GM12878 (cell line): ENCODE measurements around the gene PARP15. TPM values are rescaled to one million over a fixed set of nuclear protein-coding genes. Genes with fewer than 3 reads are reported as not detected.

Experiments
- ATAC-seq: fragments of 200-7000 bp; cut with Tn5 transposase; 3 replicates; pipeline ENCODE4 v1.9.1; 2020; ENCODE audit warnings: mild to moderate bottlenecking, moderate library complexity
- BruUV-seq: library from RNA; stranded (reverse); fragments of 400-500 nt; replicated peaks from 2 replicates; lab custom pipeline; 2021; lab: Mats Ljungman, UMichigan
- CTCF ChIA-PET: fragments of 300-600 bp; sonication (Branson Sonifier 250); formaldehyde crosslinking; extraction: SDS; loops from one replicate; lab custom pipeline; 2021; ENCODE audit warnings: inconsistent platforms; lab: Yijun Ruan, JAX
- POLR2A ChIA-PET: fragments of 350-600 bp; formaldehyde crosslinking; extraction: SDS; loops from one replicate; lab custom pipeline; 2021; ENCODE audit warnings: inconsistent platforms; lab: Charles Lee
- RAD21 ChIA-PET: fragments of 300-600 bp; sonication (Branson Sonifier 250); formaldehyde crosslinking; loops from one replicate; lab custom pipeline; 2023; ENCODE audit warnings: antibody characterized with exemption; ENCODE audit not compliant: unreplicated experiment; lab: Charles Lee
- SMC1A ChIA-PET: fragments of 300-600 bp; sonication (Branson Sonifier 250); formaldehyde crosslinking; loops from one replicate; lab custom pipeline; 2023; ENCODE audit not compliant: unreplicated experiment, uncharacterized antibody; lab: Charles Lee
- DNase-seq: peaks from one replicate; pipeline ENCODE4 v3.0.0-alpha.2; 2011; ENCODE audit warnings: low read depth, low spot score
- FAIRE-seq: peaks from 3 replicates; lab custom pipeline; 2011; peaks lifted over from hg19 to GRCh38; lab: Jason Lieb, UNC
- H2AFZ ChIP-seq: 2 replicates; pipeline ENCODE4 v1.6.0; 2011; ENCODE audit warnings: low read depth, low read length, control low read depth; ENCODE audit not compliant: control insufficient read depth
- H3K27ac ChIP-seq: 2 replicates; pipeline ENCODE4 v1.5.1; 2011; ENCODE audit warnings: control low read depth; ENCODE audit not compliant: control insufficient read depth, insufficient read depth
- H3K27me3 ChIP-seq, 2 experiments: replicated peaks in 1 of 2; 2 replicates each; pipeline versions ENCODE4 v1.6.0 to v1.6.1; 2011; ENCODE audit warnings: low read length in 1 of 2; ENCODE audit not compliant: control insufficient read depth in 2 of 2, insufficient read depth in 2 of 2
- H3K36me3 ChIP-seq, 2 experiments: 2 replicates each; pipeline ENCODE4 v1.5.1; 2011; ENCODE audit warnings: low read length in 1 of 2; ENCODE audit not compliant: control insufficient read depth in 2 of 2, insufficient read depth in 2 of 2
- H3K4me1 ChIP-seq: 2 replicates; pipeline ENCODE4 v1.6.1; 2011; ENCODE audit warnings: mild to moderate bottlenecking, low read length, moderate library complexity, mixed read lengths; ENCODE audit not compliant: control insufficient read depth, insufficient read depth
- H3K4me2 ChIP-seq: 2 replicates; pipeline ENCODE4 v1.6.0; 2011; ENCODE audit warnings: control low read depth; ENCODE audit not compliant: control insufficient read depth, insufficient read depth
- H3K4me3 ChIP-seq: fragments of 200-600 bp; sonication (generic); 2 replicates; pipeline ENCODE4 v1.5.1; 2016
- H3K79me2 ChIP-seq: 2 replicates; pipeline ENCODE4 v1.6.0; 2011; ENCODE audit warnings: low read length; ENCODE audit not compliant: control insufficient read depth, insufficient read depth
- H3K9ac ChIP-seq: 2 replicates; pipeline ENCODE4 v1.8.0; 2011; ENCODE audit warnings: low read length, control low read depth, mixed read lengths; ENCODE audit not compliant: control insufficient read depth, insufficient read depth
- H3K9me3 ChIP-seq: replicated peaks from 3 replicates; pipeline ENCODE4 v1.5.1; 2011; ENCODE audit warnings: mild to moderate bottlenecking, low read length; ENCODE audit not compliant: control insufficient read depth, insufficient read depth
- H4K20me1 ChIP-seq: 2 replicates; pipeline ENCODE4 v1.6.0; 2011; ENCODE audit not compliant: control insufficient read depth, insufficient read depth
- KAT2A ChIP-seq: conservative IDR thresholded peaks from 2 replicates; pipeline ENCODE4 v1.6.1; 2011; ENCODE audit warnings: low read depth, low read length; ENCODE audit not compliant: control insufficient read depth
- SIX5 ChIP-seq: IDR thresholded peaks from 2 replicates; pipeline ENCODE4 v1.6.1; 2011; ENCODE audit warnings: mild to moderate bottlenecking, low read depth, low read length, moderate library complexity; ENCODE audit not compliant: severe bottlenecking
- SPI1 ChIP-seq: IDR thresholded peaks from 2 replicates; pipeline ENCODE4 v1.6.1; 2011; ENCODE audit warnings: low read depth, mild to moderate bottlenecking, low read length, moderate library complexity, borderline replicate concordance; ENCODE audit not compliant: insufficient read depth
- WGBS: methylation state at CpG from one replicate; pipeline ENCODE4 v1.1.6; 2016; ENCODE audit warnings: low lambda C conversion rate; ENCODE audit not compliant: insufficient replicate concordance, insufficient coverage; ENCODE audit errors: missing lambda C conversion rate; 5-methylcytosine and 5-hydroxymethylcytosine counted together
- in situ Hi-C: fragments of 300-500 bp; cut with MboI; formaldehyde crosslinking; loops from 9 replicates; pipeline ENCODE4 v1.14.3; 2018; ENCODE audit warnings: mixed read lengths
- intact Hi-C: fragments of 100-400 bp; cut with micrococcal nuclease; formaldehyde crosslinking; loops from one replicate; pipeline ENCODE4 v1.14.2; 2022; ENCODE audit not compliant: unreplicated experiment
- polyA plus RNA-seq, 11 experiments: library from polyadenylated mRNA; depleted of rRNA in 4 of 11; unstranded in 6 of 11; stranded (reverse) in 5 of 11; fragments of >200 nt; fragmentation: Nextera tagmentation in 4 of 11; fragmentation: Illumina TruSeq in 1 of 11; extraction: Ambion mirVana in 4 of 11; extraction: Trizol in 1 of 11; gene quantifications; 1 replicate in 1 of 11; 2 replicates in 10 of 11; pipeline versions ENCODE4 v1.2.1 to v1.2.3, GENCODE V29; 2011 to 2016; ENCODE audit warnings: inconsistent platforms in 2 of 11, missing spikeins in 2 of 11, low read depth in 1 of 11
- total RNA-seq, 4 experiments: library from RNA; depleted of rRNA in 3 of 4; stranded (reverse); fragments of >200 nt in 3 of 4; fragmentation: Illumina TruSeq in 1 of 4; extraction: Trizol in 1 of 4; gene quantifications; 2 replicates each; pipeline versions ENCODE4 v1.2.1 to v1.2.3, GENCODE V29; 2013 to 2021

Gene PARP15
- total and polyA plus RNA-seq, 10 of the 15 experiments (the other 5 are each of a cell fraction or from before 2014, with no cell fraction given) = 9.0 to 234 (median 36.3) TPM

- Histone ChIP-seq H4K20me1 (no peaks in the 10 kb centered on the region), H3K4me2 (no peak overlapping the region), H3K36me3 (peaks cover 3 to 9% of the 10 kb centered on the region in 2 experiments; a peak in 3 of 4 replicates), H3K9me3 (no peaks in the 10 kb centered on the region), H3K27ac (no peak overlapping the region), H2AFZ (no peak overlapping the region), H3K9ac (no peak overlapping the region), H3K27me3 (no peaks in the 10 kb centered on the region), H3K79me2 (no peaks in the 10 kb centered on the region), H3K4me1 (peaks cover 30% of the 10 kb centered on the region), H3K4me3 (no peak overlapping the region)
- no peak for TF ChIP-seq KAT2A
- peak; percentile 26; the same call in 1 of the 2 replicates for TF ChIP-seq SPI1
- no peak for TF ChIP-seq SIX5
- SMC1A ChIA-PET = interaction anchor here (7.3 to 9.3 kb wide), 5 partner anchors 18 to 55 kb away, joined by 57 to 183 read pairs (median 63); partner anchors contain the start of genes PARP14 and PARP15
- in situ Hi-C loops = no loop called here
- WGBS = 93% methylated on average over 8 of the region's 8 CpGs
- POLR2A ChIA-PET = interaction anchor here (1.0 to 7.2 kb wide), 3 partner anchors 10 to 56 kb away, joined by 3 to 67 read pairs (median 4); partner anchors contain the start of gene PARP14
- RAD21 ChIA-PET = interaction anchor here (1.0 kb wide), 1 partner anchor 57 kb away, joined by 4 read pairs; no protein-coding TSS in a partner anchor
- FAIRE-seq = no peak
- CTCF ChIA-PET = interaction anchor here (1.3 to 2.2 kb wide), 3 partner anchors 17 to 61 kb away, joined by 4 to 10 read pairs (median 4); no protein-coding TSS in a partner anchor
- BruUV-seq = no TSS peak
- no peak for ATAC-seq
- intact Hi-C loops = no loop called here
- DNase-seq = no peak
Measured at GRCh38 chr3:122623031-122623829, 45.8 kb downstream of the PARP15 start.
